HG03457 (cell line): ENCODE results near the gene FBXW5.

Experiments
- ATAC-seq: cut with Tn5 transposase; IDR thresholded peaks from one replicate; pipeline ENCODE4 v1.9.1; 2021; ENCODE audit warnings: moderate number of reproducible peaks; ENCODE audit not compliant: unreplicated experiment

The FBXW5 gene

DNA sequence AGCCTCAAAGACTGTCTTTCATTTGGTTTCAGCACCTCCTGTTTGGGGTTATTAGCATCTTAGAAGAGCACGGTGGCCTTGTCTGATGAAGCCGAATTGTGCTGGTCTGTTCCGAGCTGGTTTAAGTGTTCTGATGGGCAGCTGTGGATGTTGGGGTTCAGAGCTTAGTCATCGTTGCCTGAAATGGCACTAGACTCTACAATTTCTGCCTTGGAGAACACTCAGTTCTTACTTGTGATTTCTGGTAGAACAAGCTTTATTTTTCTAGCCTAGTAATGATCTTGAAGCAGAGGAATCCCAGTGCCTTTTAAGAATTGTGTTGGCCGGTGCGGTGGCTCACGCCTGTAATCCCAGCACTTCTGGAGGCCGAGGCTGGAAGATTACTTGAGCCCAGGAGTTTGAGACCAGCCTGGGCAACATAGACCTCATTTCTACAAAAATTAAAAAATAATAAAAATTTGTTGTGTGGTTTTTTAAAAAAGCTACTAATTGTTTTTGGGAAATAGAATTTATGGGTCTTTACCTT is 7.8 kb downstream of the FBXW5 start:
- ATAC-seq = no peak

GRCh38 chr9:136935651-136936050 is 8.9 kb downstream of the FBXW5 start:
- no peak for ATAC-seq

DNA sequence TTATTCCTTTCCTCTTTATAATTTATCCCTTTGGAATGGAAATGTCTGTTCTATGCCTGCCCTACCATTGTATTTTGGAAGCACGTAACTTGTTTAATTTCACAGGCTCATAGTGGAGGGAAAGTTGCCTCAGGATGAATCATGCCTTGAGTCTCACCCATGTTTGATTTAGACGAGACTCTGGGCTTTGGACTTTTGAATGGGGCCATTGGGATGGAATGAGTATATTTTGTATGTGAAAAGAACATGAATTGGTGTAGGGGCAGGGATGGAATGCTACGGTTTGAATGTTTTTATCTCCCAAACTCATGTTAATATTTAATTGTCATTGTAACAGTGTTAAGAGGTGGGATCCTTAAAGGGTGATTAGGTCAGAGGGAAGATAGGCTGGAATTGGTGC is 10.3 kb downstream of the FBXW5 start:
- ATAC-seq = no peak

GRCh38 chr9:136931611-136932130 is 12.9 kb downstream of the FBXW5 start:
- ATAC-seq = no peak

- ATAC-seq = no peak
Observed at GRCh38 chr9:136930014-136930413, 14.5 kb downstream of the FBXW5 start.

DNA sequence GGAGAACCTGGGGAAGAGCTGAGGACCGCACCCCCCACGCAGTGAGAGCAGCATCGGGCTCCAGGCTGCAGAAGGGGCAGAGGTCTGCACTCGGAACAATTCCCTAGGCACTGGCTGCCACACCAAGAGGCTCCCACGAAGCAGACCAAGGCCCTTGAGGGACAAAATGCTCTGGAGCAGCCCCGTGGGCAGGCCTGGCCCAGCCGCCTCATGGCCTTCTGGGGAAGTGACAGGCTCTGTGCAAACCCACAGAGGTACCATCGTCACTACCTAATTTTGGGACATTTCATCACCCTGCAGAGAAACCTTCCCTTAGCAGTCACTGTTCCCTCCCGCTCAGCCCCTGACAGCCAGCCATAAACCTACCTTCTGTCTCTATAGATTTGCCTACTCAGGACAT is 15.9 kb downstream of the FBXW5 start:
- no peak for ATAC-seq

- no peak for ATAC-seq
Observed at GRCh38 chr9:136927343-136928271, 16.9 kb downstream of the FBXW5 start.

DNA sequence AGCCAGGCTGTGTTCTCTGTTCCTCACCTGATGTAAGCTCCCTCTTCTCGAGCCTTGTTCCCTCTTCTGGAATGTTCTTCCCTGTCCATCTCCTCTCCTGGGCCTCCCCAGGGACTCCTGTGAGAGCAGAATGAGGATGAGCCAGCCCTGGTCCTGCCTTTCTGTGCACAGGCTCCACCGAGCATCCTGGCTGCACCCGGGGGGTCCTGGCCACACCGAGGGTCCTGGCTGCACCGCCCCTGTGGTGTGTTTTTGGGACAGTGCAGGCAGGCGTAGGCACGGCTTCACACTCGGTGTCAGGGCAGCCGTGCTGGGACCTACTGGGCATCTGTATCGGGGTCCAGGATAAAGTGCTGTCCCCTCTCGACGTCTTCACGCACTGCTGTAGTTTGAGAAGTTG is 17.8 kb downstream of the FBXW5 start:
- ATAC-seq = no peak

DNA sequence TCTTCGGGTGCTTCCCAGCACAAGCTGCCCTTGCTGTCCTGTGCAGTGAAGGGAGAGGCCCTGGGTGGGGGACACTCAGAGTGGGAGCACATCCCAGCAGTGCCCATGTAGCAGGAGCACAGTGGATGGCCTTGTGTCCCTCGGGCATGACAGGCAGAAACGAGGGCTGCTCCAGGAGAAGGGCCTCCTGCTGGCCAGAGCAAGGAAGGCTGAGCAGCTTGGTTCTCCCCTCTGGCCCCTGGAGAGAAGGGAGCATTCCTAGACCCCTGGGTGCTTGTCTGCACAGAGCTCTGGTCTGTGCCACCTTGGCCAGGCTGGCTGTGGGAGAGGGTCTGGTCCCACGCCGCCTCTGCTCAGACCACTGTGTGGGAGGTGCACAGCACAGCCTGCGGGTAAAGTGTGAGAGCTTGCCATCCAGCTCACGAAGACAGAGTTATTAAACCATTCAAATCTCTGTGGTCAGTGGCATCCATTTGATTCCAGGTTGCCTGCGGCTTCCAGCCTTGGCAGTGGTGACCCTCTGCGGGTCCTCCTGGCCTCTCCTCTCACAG is 18.3 kb downstream of the FBXW5 start:
- ATAC-seq = no peak

GRCh38 chr9:136925414-136926153 is 19.0 kb downstream of the FBXW5 start:
- ATAC-seq = no peak

DNA sequence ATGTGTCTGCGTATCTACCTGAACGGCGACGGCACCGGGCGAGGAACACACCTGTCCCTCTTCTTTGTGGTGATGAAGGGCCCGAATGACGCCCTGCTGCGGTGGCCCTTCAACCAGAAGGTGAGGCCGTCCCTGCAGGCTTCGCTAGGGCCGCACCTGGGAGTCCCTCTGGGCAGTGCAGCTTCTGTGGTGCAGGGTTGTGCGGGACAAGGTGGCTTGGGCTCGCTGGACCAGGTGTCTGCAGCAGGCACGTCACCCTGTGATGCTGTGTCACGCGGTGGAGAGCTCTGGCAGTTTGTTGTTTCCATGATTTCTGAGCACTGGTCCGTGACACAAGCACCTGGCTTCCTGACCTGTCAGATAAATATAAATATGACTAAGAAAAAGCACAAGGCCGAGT is 20.7 kb downstream of the FBXW5 start:
- no peak for ATAC-seq

- no peak for ATAC-seq
Observed at GRCh38 chr9:136922540-136922939, 22.0 kb downstream of the FBXW5 start.

- ATAC-seq = no peak
Observed at GRCh38 chr9:136921718-136922117, 22.8 kb downstream of the FBXW5 start.

DNA sequence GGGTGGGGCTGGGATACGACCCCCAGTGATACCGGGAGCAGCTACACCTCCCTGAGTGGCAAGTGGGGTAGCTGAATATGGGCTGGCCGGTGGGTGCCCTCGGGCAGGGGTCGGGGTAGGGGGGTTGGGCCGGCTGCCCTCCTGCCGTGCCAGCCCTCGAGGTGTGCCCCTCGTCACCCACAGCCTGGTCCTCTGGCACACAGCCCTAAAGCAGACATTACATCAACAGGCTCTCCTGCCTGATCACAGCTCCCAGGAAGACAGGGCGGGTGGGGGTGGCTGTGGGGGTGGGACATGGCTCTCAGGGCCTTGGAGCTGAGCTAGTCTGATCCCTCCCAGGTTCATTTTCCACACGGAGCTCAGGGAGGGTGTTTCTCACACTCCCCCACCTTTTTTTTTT is 23.2 kb downstream of the FBXW5 start:
- no peak for ATAC-seq

GRCh38 chr9:136920734-136921231 is 23.8 kb downstream of the FBXW5 start:
- no peak for ATAC-seq

GRCh38 chr9:136920069-136920468 is 24.5 kb downstream of the FBXW5 start:
- no peak for ATAC-seq

DNA sequence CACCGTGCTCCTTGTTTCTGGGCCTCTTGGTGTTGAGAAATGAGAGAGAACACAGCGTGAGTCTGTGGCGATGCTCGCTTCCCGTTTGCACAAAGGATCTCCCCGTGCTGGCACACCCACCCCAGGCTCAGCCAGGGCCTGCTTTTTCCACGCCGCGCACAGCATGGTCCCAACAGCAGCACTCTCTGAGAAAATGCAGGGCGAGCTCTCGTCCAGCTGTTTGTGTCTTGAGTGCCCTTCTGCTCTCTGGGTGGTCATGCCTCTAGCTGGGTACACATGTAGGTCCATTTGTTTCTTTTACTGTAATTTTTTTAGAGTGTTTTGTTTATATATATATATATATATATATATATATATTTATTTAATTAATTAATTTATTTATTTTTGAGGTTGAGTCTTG is 26.6 kb downstream of the FBXW5 start:
- ATAC-seq = no peak

- no peak for ATAC-seq
Observed at GRCh38 chr9:136916330-136917184, 28.0 kb downstream of the FBXW5 start.

- ATAC-seq = no peak
Observed at GRCh38 chr9:136915632-136916329, 28.8 kb downstream of the FBXW5 start.
